RWPE1 (cell line): ENCODE measurements around the gene CAMK1D.

Experiments
- CTCF ChIA-PET: fragments of 350-600 bp; sonication (Branson Sonifier 250); formaldehyde crosslinking; extraction: SDS; loops from one replicate; lab custom pipeline; 2021; lab: Yijun Ruan, JAX
- POLR2A ChIA-PET: fragments of 400-600 bp; formaldehyde crosslinking; extraction: SDS; loops from one replicate; lab custom pipeline; 2020; ENCODE audit warnings: antibody characterized with exemption; ENCODE audit not compliant: low non-redundant PET; lab: Yijun Ruan, JAX
- DNase-seq: peaks from one replicate; pipeline ENCODE4 v3.0.0; 2012; ENCODE audit warnings: low spot score
- H3K27ac ChIP-seq: fragments of 450-650 bp; 2 replicates; pipeline ENCODE4 v1.5.1; 2017
- CTCF ChIP-seq: fragments of 450-650 bp; conservative IDR thresholded peaks from 2 replicates; pipeline ENCODE4 v1.5.1; 2017; ENCODE audit warnings: low read depth, mild to moderate bottlenecking

Gene CAMK1D

GRCh38 chr10:12513003-12513365 lies 163.6 kb downstream of the CAMK1D start:
- POLR2A ChIA-PET = no interaction called here
- TF ChIP-seq CTCF = no peak
- H3K27ac ChIP-seq = no peak overlapping the region
- CTCF ChIA-PET = no interaction called here
- no peak for DNase-seq

GRCh38 chr10:12513775-12514673 lies 164.7 kb downstream of the CAMK1D start:
- no peak for DNase-seq
- CTCF ChIA-PET = interaction anchor here (0.6 kb wide), 2 partner anchors 8 to 131 kb away, joined by 3 to 4 read pairs; no protein-coding TSS in a partner anchor
- no peak for TF ChIP-seq CTCF
- H3K27ac ChIP-seq = no peak overlapping the region
- POLR2A ChIA-PET = no interaction called here

- no peak for TF ChIP-seq CTCF
- CTCF ChIA-PET = no interaction called here
- POLR2A ChIA-PET = no interaction called here
- no peak overlapping the region for H3K27ac ChIP-seq
- no peak for DNase-seq
Observed at GRCh38 chr10:12518024-12518423, 168.7 kb downstream of the CAMK1D start.

GRCh38 chr10:12521423-12521822 lies 172.1 kb downstream of the CAMK1D start:
- H3K27ac ChIP-seq = no peak overlapping the region
- DNase-seq = no peak
- CTCF ChIA-PET = no interaction called here
- no peak for TF ChIP-seq CTCF
- POLR2A ChIA-PET = no interaction called here

- CTCF ChIA-PET = interaction anchor here (0.5 kb wide), 1 partner anchor 1287 kb away, joined by 3 read pairs; no protein-coding TSS in a partner anchor
- H3K27ac ChIP-seq = no peak overlapping the region
- POLR2A ChIA-PET = no interaction called here
- no peak for TF ChIP-seq CTCF
- DNase-seq = no peak
Observed at GRCh38 chr10:12526311-12526710, 177.0 kb downstream of the CAMK1D start.

GRCh38 chr10:12529976-12530375 lies 180.6 kb downstream of the CAMK1D start:
- ChIA-PET POLR2A (no interaction called here), CTCF (no interaction called here)
- TF ChIP-seq CTCF = no peak
- H3K27ac ChIP-seq = no peak overlapping the region
- no peak for DNase-seq
